HepG2 (cell line): Measurements from ENCODE around the gene LCE1A.

Experiments
- CTCF ChIP-seq: sonication (generic); formaldehyde crosslinking; IDR thresholded peaks from 2 replicates; pipeline ENCODE4 v1.5.0; 2020; ENCODE audit warnings: mild to moderate bottlenecking, missing genetic modification reagents, moderate library complexity
- HCFC1 ChIP-seq: fragments of 150-350 bp; IDR thresholded peaks from 2 replicates; pipeline ENCODE4 v1.6.1; 2014; ENCODE audit warnings: low read depth, low read length
- MIXL1 ChIP-seq: IDR thresholded peaks from 2 replicates; pipeline ENCODE4 v1.6.1; 2016
- MYC ChIP-seq: sonication (generic); formaldehyde crosslinking; IDR thresholded peaks from 2 replicates; pipeline ENCODE4 v1.9.0; 2021; ENCODE audit warnings: missing genetic modification reagents, borderline replicate concordance
- NPAS2 ChIP-seq: sonication (generic); formaldehyde crosslinking; IDR thresholded peaks from 2 replicates; pipeline ENCODE4 v1.8.0; 2022; ENCODE audit warnings: mild to moderate bottlenecking, missing genetic modification reagents, borderline replicate concordance
- ZKSCAN1 ChIP-seq: fragments of 150-350 bp; IDR thresholded peaks from 2 replicates; pipeline ENCODE4 v1.6.1; 2014; ENCODE audit warnings: low read length
- ZNF629 ChIP-seq: sonication (generic); formaldehyde crosslinking; conservative IDR thresholded peaks from 2 replicates; pipeline ENCODE4 v1.5.0; 2020; ENCODE audit warnings: missing genetic modification reagents
- ZNF672 ChIP-seq: sonication (generic); formaldehyde crosslinking; IDR thresholded peaks from 2 replicates; pipeline ENCODE4 v1.8.1; 2022; ENCODE audit warnings: missing genetic modification reagents
- ZNF761 ChIP-seq: sonication (generic); formaldehyde crosslinking; conservative IDR thresholded peaks from 2 replicates; pipeline ENCODE4 v1.4.0; 2020; ENCODE audit warnings: mild to moderate bottlenecking, missing genetic modification reagents
- TF ChIP-seq, protein P1 (sequence below): sonication (generic); formaldehyde crosslinking; IDR thresholded peaks from 2 replicates; pipeline ENCODE4 v1.4.0; 2020; ENCODE audit warnings: missing genetic modification reagents
- TF ChIP-seq, protein P2 (sequence below): sonication (generic); formaldehyde crosslinking; IDR thresholded peaks from 2 replicates; pipeline ENCODE4 v1.4.0; 2020; ENCODE audit warnings: missing genetic modification reagents

DNA sequence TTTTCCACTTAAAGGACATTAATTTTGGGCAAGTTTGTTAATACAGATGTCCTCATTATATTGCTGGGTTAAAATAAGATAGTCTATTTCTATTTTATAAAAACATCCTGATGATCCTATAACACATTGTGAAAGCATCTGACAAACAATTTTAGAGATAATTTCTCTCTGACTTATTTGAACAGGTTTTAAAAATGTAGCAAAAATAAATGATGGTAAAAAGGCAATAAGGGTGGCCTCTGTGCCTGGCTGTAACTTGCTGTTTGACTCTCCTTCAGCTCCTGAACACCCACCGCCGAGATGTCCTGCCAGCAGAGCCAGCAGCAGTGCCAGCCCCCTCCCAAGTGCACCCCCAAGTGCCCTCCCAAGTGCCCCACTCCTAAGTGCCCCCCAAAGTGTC lies at the start of gene LCE1A:
- TF ChIP-seq, protein P1, sequence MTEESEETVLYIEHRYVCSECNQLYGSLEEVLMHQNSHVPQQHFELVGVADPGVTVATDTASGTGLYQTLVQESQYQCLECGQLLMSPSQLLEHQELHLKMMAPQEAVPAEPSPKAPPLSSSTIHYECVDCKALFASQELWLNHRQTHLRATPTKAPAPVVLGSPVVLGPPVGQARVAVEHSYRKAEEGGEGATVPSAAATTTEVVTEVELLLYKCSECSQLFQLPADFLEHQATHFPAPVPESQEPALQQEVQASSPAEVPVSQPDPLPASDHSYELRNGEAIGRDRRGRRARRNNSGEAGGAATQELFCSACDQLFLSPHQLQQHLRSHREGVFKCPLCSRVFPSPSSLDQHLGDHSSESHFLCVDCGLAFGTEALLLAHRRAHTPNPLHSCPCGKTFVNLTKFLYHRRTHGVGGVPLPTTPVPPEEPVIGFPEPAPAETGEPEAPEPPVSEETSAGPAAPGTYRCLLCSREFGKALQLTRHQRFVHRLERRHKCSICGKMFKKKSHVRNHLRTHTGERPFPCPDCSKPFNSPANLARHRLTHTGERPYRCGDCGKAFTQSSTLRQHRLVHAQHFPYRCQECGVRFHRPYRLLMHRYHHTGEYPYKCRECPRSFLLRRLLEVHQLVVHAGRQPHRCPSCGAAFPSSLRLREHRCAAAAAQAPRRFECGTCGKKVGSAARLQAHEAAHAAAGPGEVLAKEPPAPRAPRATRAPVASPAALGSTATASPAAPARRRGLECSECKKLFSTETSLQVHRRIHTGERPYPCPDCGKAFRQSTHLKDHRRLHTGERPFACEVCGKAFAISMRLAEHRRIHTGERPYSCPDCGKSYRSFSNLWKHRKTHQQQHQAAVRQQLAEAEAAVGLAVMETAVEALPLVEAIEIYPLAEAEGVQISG (CRISPR knock-in tag) = no peak
- TF ChIP-seq ZKSCAN1 (no peak), ZNF761 (CRISPR knock-in tag) (no peak), HCFC1 (no peak), ZNF629 (CRISPR knock-in tag) (no peak), CTCF (CRISPR knock-in tag) (no peak), MIXL1 (no peak), NPAS2 (CRISPR knock-in tag) (no peak), MYC (no peak), ZNF672 (no peak)
- TF ChIP-seq, protein P2, sequence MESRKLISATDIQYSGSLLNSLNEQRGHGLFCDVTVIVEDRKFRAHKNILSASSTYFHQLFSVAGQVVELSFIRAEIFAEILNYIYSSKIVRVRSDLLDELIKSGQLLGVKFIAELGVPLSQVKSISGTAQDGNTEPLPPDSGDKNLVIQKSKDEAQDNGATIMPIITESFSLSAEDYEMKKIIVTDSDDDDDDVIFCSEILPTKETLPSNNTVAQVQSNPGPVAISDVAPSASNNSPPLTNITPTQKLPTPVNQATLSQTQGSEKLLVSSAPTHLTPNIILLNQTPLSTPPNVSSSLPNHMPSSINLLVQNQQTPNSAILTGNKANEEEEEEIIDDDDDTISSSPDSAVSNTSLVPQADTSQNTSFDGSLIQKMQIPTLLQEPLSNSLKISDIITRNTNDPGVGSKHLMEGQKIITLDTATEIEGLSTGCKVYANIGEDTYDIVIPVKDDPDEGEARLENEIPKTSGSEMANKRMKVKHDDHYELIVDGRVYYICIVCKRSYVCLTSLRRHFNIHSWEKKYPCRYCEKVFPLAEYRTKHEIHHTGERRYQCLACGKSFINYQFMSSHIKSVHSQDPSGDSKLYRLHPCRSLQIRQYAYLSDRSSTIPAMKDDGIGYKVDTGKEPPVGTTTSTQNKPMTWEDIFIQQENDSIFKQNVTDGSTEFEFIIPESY (CRISPR knock-in tag) = no peak
